GM21786 (cell line): Measurements from ENCODE around the gene ALKBH1.

ENCODE experiments used
- ATAC-seq: cut with Tn5 transposase; IDR thresholded peaks from one replicate; pipeline ENCODE4 v1.9.1; 2021; ENCODE audit not compliant: unreplicated experiment

Gene ALKBH1

DNA sequence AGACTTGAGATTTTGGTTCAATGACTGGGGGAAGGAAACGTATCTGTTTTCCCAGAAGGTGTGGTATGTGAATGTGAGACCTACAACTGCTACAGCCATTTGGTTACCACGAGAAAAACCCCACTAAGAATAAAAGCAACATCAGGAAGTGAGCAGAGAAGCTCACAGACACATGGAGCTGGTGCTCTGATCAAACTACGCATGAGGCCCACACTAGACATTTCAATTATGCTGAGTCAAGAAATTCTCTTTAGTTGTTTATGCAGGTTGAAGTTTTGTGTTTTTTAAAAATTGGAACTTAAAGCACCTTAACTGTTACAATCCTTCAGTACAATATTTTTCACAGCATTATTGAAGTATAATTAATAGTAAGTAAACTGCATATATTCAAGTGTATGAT, 82.5 kb downstream of the ALKBH1 start:
- ATAC-seq = no peak

DNA sequence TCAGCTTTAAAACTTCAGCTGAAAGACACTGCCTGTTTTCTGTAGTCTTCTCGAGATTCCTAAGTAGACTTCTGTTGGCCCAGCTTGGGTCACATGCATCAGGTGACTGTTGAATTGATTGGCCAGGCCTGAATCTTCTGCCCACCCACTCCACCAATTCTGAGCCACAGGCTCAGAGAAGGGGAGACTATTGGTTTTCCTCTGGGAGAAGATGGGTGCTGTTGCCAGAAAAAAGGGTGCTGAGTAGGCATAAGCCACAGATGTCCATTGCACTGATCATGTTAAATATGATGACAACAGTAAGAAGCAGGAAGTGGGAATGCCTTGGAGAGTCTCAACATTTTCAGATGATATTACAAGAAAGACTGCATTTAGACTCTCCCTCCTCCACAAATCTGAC, 84.6 kb downstream of the ALKBH1 start:
- ATAC-seq = no peak
